ENCODE results near the gene SMARCB1. TPM values are rescaled to one million over a fixed set of nuclear protein-coding genes. Genes with fewer than 3 reads are reported as not detected.

The SMARCB1 gene
- total RNA-seq, 1 experiment from 2014 or later: 136 TPM

- H3K9ac ChIP-seq (ENCODE audit: extremely low read depth, insufficient read length, low read length): no peak overlapping the region
- peaks cover 5 to 7% (median 6%) of the 10 kb centered on the region in 3 experiments; a peak in 3 of 7 replicates for H3K36me3 Mint-ChIP-seq (ENCODE audit: insufficient read depth in 1 of 3, low read depth in 3 of 3)
- peak overlapping the region; percentile 83 for H3K4me3 Mint-ChIP-seq
- H3K4me2 ChIP-seq (ENCODE audit: insufficient read depth, insufficient read length, low read length): peak overlapping the region; percentile 91
- no peak overlapping the region for H2BK12ac ChIP-seq (ENCODE audit: insufficient read length, low read depth, low read length)
- H2AFZ ChIP-seq (ENCODE audit: low read length): no peak overlapping the region
- no peak overlapping the region for H2BK20ac ChIP-seq (ENCODE audit: low read depth, low read length, poor library complexity, severe bottlenecking)
- no peak overlapping the region for H4K5ac ChIP-seq (ENCODE audit: insufficient read length, low read depth, low read length)
- no CpG with 5 or more reads among the region's 7 CpGs for WGBS (ENCODE audit: extremely low coverage, insufficient read length, low lambda C conversion rate)
- no peaks in the 10 kb centered on the region for H3K27me3 ChIP-seq (ENCODE audit: insufficient read depth, low read length)
- no peak overlapping the region for H3K23ac ChIP-seq (ENCODE audit: insufficient read length, low read depth, low read length)
- H2BK120ac ChIP-seq (ENCODE audit: low read depth, low read length, poor library complexity, severe bottlenecking): no peak overlapping the region
- no peak overlapping the region for H3K56ac ChIP-seq (ENCODE audit: insufficient read length, low read depth, low read length)
- no peak overlapping the region for H3K14ac ChIP-seq (ENCODE audit: insufficient read depth, low read length)
- H4K8ac ChIP-seq (replicated peaks; ENCODE audit: insufficient read length, low read depth, low read length): no peak overlapping the region
- H3K4me1 ChIP-seq (ENCODE audit: insufficient read depth, low read length): 0 out of 2 replicates have a peak, but pooled peaks cover 2% of the 10 kb centered on the region
- H4K20me1 ChIP-seq (ENCODE audit: control insufficient read depth, insufficient read depth, insufficient read length): no peaks in the 10 kb centered on the region
- H3K18ac ChIP-seq (ENCODE audit: insufficient read length, low read depth, low read length): no peak overlapping the region
- H3K27ac ChIP-seq (ENCODE audit: insufficient read length, low read depth, low read length): no peak overlapping the region
- no peak overlapping the region for H3T11ph ChIP-seq (ENCODE audit: low read length)
- H3K9me3 Mint-ChIP-seq: no peaks in the 10 kb centered on the region; a peak in 1 of 5 replicates
- no peak overlapping the region for H2BK5ac ChIP-seq (ENCODE audit: insufficient read length, low read length)
- no peak overlapping the region for H2BK15ac ChIP-seq (ENCODE audit: low read depth, low read length)
- H3K27ac Mint-ChIP-seq: peak overlapping the region; percentile 90 to 97 (median 95); a peak in 4 of 7 replicates
- no peak overlapping the region for H3K4ac ChIP-seq (ENCODE audit: low read depth, low read length)
- no peak for DNase-seq
- TF ChIP-seq, protein P1, sequence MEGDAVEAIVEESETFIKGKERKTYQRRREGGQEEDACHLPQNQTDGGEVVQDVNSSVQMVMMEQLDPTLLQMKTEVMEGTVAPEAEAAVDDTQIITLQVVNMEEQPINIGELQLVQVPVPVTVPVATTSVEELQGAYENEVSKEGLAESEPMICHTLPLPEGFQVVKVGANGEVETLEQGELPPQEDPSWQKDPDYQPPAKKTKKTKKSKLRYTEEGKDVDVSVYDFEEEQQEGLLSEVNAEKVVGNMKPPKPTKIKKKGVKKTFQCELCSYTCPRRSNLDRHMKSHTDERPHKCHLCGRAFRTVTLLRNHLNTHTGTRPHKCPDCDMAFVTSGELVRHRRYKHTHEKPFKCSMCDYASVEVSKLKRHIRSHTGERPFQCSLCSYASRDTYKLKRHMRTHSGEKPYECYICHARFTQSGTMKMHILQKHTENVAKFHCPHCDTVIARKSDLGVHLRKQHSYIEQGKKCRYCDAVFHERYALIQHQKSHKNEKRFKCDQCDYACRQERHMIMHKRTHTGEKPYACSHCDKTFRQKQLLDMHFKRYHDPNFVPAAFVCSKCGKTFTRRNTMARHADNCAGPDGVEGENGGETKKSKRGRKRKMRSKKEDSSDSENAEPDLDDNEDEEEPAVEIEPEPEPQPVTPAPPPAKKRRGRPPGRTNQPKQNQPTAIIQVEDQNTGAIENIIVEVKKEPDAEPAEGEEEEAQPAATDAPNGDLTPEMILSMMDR (conservative IDR thresholded peaks at IDR 0.05): no peak
- H3K23me2 ChIP-seq (ENCODE audit: insufficient read length, low read depth, low read length, poor library complexity, severe bottlenecking): peaks cover 14% of the 10 kb centered on the region
- H3K9me3 ChIP-seq (ENCODE audit: control insufficient read depth, low read depth, low read length): no peaks in the 10 kb centered on the region
- no peaks in the 10 kb centered on the region for H3K79me2 ChIP-seq (ENCODE audit: insufficient read depth, low read length)
- H3K79me1 ChIP-seq (ENCODE audit: insufficient read depth, low read depth, low read length, poor library complexity, severe bottlenecking): no peaks in the 10 kb centered on the region
- no peaks in the 10 kb centered on the region for H3K27me3 Mint-ChIP-seq (ENCODE audit: low read depth)
- peaks cover 20 to 21% of the 10 kb centered on the region in 2 experiments for H3K4me1 Mint-ChIP-seq
- no peak overlapping the region for H2AK5ac ChIP-seq (ENCODE audit: insufficient read length, low read length)
- no peak overlapping the region for H4K91ac ChIP-seq (ENCODE audit: insufficient read length, low read depth, low read length)
These were observed 71.7 kb downstream of the SMARCB1 start for GRCh38 chr22:23858484-23858815.
